HEK293 (cell line): Measurements from ENCODE around the gene ARHGAP8.

Experiments
- CTCF ChIP-seq: fragments of 450-650 bp; formaldehyde crosslinking; IDR thresholded peaks from 2 replicates; pipeline ENCODE4 v1.5.1; 2016; ENCODE audit warnings: missing biosample characterization, missing genetic modification characterization
- YY1 ChIP-seq: fragments of 450-650 bp; formaldehyde crosslinking; IDR thresholded peaks from 2 replicates; pipeline ENCODE4 v1.5.1; 2018; ENCODE audit warnings: missing biosample characterization, missing genetic modification characterization
- ZIC2 ChIP-seq: fragments of 450-650 bp; formaldehyde crosslinking; IDR thresholded peaks from 2 replicates; pipeline ENCODE4 v1.5.1; 2016; ENCODE audit warnings: missing biosample characterization, missing genetic modification characterization
- ZNF138 ChIP-seq: fragments of 450-650 bp; formaldehyde crosslinking; IDR thresholded peaks from 2 replicates; pipeline ENCODE4 v1.5.1; 2016; ENCODE audit warnings: missing biosample characterization, missing genetic modification characterization, borderline replicate concordance
- ZNF157 ChIP-seq: fragments of 450-650 bp; formaldehyde crosslinking; IDR thresholded peaks from 2 replicates; pipeline ENCODE4 v1.5.1; 2016; ENCODE audit warnings: missing biosample characterization, missing genetic modification characterization
- ZNF311 ChIP-seq: fragments of 450-650 bp; formaldehyde crosslinking; IDR thresholded peaks from 2 replicates; pipeline ENCODE4 v1.5.1; 2017; ENCODE audit warnings: missing biosample characterization, missing genetic modification characterization, borderline replicate concordance
- ZNF354C ChIP-seq: fragments of 450-650 bp; formaldehyde crosslinking; IDR thresholded peaks from 2 replicates; pipeline ENCODE4 v1.5.1; 2016; ENCODE audit warnings: missing biosample characterization, missing genetic modification characterization, low read depth, borderline replicate concordance

DNA sequence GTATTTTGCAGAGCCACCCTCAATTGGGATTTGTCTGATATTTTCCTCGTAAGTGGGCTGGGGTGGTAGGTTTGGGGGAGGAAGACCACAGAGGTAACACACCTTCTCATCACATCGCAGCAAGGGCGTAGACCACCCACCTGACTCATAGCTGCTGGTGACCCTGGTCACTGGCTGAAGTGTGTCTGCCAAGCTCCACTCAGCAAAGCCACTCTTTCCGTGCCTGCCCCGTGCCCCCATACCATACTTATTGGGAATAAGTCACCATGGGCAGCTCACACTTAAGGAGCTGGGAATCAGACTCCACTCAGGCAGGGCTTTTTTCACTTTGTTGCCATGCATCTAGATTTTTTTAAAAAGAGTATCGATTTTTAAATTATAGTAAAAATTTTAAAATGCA lies 145.9 kb downstream of the ARHGAP8 start:
- TF ChIP-seq ZNF354C (tag by site-specific recombination): no peak
- TF ChIP-seq ZNF311 (tag by site-specific recombination): no peak
- no peak for TF ChIP-seq CTCF (tag by site-specific recombination)
- TF ChIP-seq ZIC2 (tag by site-specific recombination): no peak
- TF ChIP-seq YY1 (tag by site-specific recombination): no peak
- no peak for TF ChIP-seq ZNF138 (tag by site-specific recombination)
- no peak for TF ChIP-seq ZNF157 (tag by site-specific recombination)
